A172 (cell line): Measurements from ENCODE around the gene KRTAP5-3. TPM values are rescaled to one million over a fixed set of nuclear protein-coding genes. Genes with fewer than 3 reads are reported as not detected.
A peak's percentile ranks its signal among the peaks of the same experiment; 100 is the strongest.

Experiments used
- DNase-seq: peaks from one replicate; pipeline ENCODE4 v3.0.0-alpha.2; 2015; ENCODE audit warnings: low spot score
- total RNA-seq: library from RNA; depleted of rRNA; stranded (reverse); fragments of >200 nt; shearing (Covaris generic); gene quantifications from 2 replicates; pipeline ENCODE4 v1.2.3, GENCODE V29; 2014

The KRTAP5-3 gene
- total RNA-seq, 1 experiment from 2014 or later: not detected

- DNase-seq: no peak
Measured at GRCh38 chr11:1643146-1643690, 35.0 kb upstream of the KRTAP5-3 start.

GRCh38 chr11:1642288-1643145 is 34.3 kb upstream of the KRTAP5-3 start:
- DNase-seq: no peak

- DNase-seq: no peak
Measured at GRCh38 chr11:1641096-1641495, 32.8 kb upstream of the KRTAP5-3 start.

GRCh38 chr11:1640076-1640946 is 32.0 kb upstream of the KRTAP5-3 start:
- DNase-seq: peak; percentile 34

- DNase-seq: no peak
Measured at GRCh38 chr11:1639666-1640065, 31.4 kb upstream of the KRTAP5-3 start.

GRCh38 chr11:1639102-1639620 is 30.9 kb upstream of the KRTAP5-3 start:
- DNase-seq: no peak

GRCh38 chr11:1638344-1638743 is 30.1 kb upstream of the KRTAP5-3 start:
- DNase-seq: no peak

GRCh38 chr11:1637628-1638027 is 29.4 kb upstream of the KRTAP5-3 start:
- DNase-seq: no peak

GRCh38 chr11:1636291-1636950 is 28.2 kb upstream of the KRTAP5-3 start:
- no peak for DNase-seq

GRCh38 chr11:1633864-1634263 is 25.6 kb upstream of the KRTAP5-3 start:
- DNase-seq: no peak

GRCh38 chr11:1632053-1632714 is 23.9 kb upstream of the KRTAP5-3 start:
- DNase-seq: no peak

GRCh38 chr11:1631066-1631568 is 22.9 kb upstream of the KRTAP5-3 start:
- DNase-seq: no peak

- no peak for DNase-seq
Measured at GRCh38 chr11:1630271-1630670, 22.0 kb upstream of the KRTAP5-3 start.

- no peak for DNase-seq
Measured at GRCh38 chr11:1629326-1630185, 21.3 kb upstream of the KRTAP5-3 start, which contains the start of gene KRTAP5-5. KRTAP5-5 (plus strand) TSS chr11:1629775; CDS start chr11:1629841, 66 bp downstream.

GRCh38 chr11:1628506-1629325 is 20.5 kb upstream of the KRTAP5-3 start:
- peak; percentile 30 for DNase-seq

- DNase-seq: no peak
Measured at GRCh38 chr11:1625541-1625940, 17.3 kb upstream of the KRTAP5-3 start.

GRCh38 chr11:1624621-1625020 is 16.4 kb upstream of the KRTAP5-3 start:
- DNase-seq: no peak

GRCh38 chr11:1623716-1624115 is 15.5 kb upstream of the KRTAP5-3 start:
- no peak for DNase-seq

GRCh38 chr11:1622086-1622485 is 13.8 kb upstream of the KRTAP5-3 start, which contains the start of gene KRTAP5-4:
KRTAP5-4 (minus strand) TSS chr11:1622138; CDS start chr11:1622093, 45 bp downstream.
- no peak for DNase-seq
